CD8-positive, alpha-beta memory T cell (primary cell): Measurements from ENCODE around the gene PLCL2. TPM values are rescaled to one million over a fixed set of nuclear protein-coding genes. Genes with fewer than 3 reads are reported as not detected.

Source experiments
- CTCF ChIA-PET: fragments of 350-600 bp; sonication (Branson Sonifier 250); formaldehyde crosslinking; loops from one replicate; lab custom pipeline; 2021; ENCODE audit warnings: antibody characterized with exemption; lab: Charles Lee
- POLR2A ChIA-PET: fragments of 350-600 bp; sonication (Branson Sonifier 250); formaldehyde crosslinking; loops from one replicate; lab custom pipeline; 2021; ENCODE audit warnings: antibody characterized with exemption; lab: Charles Lee
- DNase-seq, 5 donors: peaks; one replicate each; pipeline versions ENCODE4 v3.0.0 to v3.0.0-alpha.2; 2020 to 2022; ENCODE audit warnings: mixed read lengths in 1 of 5
- H3K27ac ChIP-seq: one replicate; pipeline ENCODE4 v1.7.0; 2013; ENCODE audit warnings: low read depth, mild to moderate bottlenecking, low read length, moderate library complexity
- H3K27me3 ChIP-seq: 2 replicates; pipeline ENCODE4 v1.7.0; 2013; ENCODE audit warnings: low read length, mild to moderate bottlenecking; ENCODE audit not compliant: insufficient read depth, poor library complexity, severe bottlenecking
- H3K36me3 ChIP-seq: 2 replicates; pipeline ENCODE4 v1.7.0; 2013; ENCODE audit warnings: mild to moderate bottlenecking, low read length, moderate library complexity; ENCODE audit not compliant: insufficient read depth
- H3K4me1 ChIP-seq: 2 replicates; pipeline ENCODE4 v1.7.0; 2013; ENCODE audit warnings: mild to moderate bottlenecking, low read length, moderate library complexity; ENCODE audit not compliant: insufficient read depth
- H3K4me3 ChIP-seq: 2 replicates; pipeline ENCODE4 v1.7.0; 2013; ENCODE audit warnings: mild to moderate bottlenecking, low read length
- H3K9me3 ChIP-seq: 2 replicates; pipeline ENCODE4 v1.7.0; 2013; ENCODE audit warnings: mild to moderate bottlenecking, low read length
- H3K27ac Mint-ChIP-seq, 8 donors: one replicate each; pipeline ENCODE4 v1.8.0; 2020 to 2021; ENCODE audit warnings: mixed read lengths in 8 of 8, mild to moderate bottlenecking in 6 of 8, inconsistent platforms in 3 of 8, moderate library complexity in 3 of 8
- H3K27me3 Mint-ChIP-seq, 2 donors: one replicate each; pipeline ENCODE4 v1.8.0; 2020 to 2021; ENCODE audit warnings: mixed read lengths in 2 of 2, mild to moderate bottlenecking in 1 of 2, moderate library complexity in 1 of 2
- H3K36me3 Mint-ChIP-seq, 3 donors: one replicate each; pipeline ENCODE4 v1.8.0; 2020 to 2021; ENCODE audit warnings: mixed read lengths in 3 of 3, inconsistent platforms in 1 of 3, mild to moderate bottlenecking in 1 of 3
- H3K4me1 Mint-ChIP-seq, 3 donors: one replicate each; pipeline ENCODE4 v1.8.0; 2020 to 2021; ENCODE audit warnings: mixed read lengths in 3 of 3, inconsistent platforms in 1 of 3, mild to moderate bottlenecking in 1 of 3
- H3K4me3 Mint-ChIP-seq, 7 donors: one replicate each; pipeline ENCODE4 v1.8.0; 2020 to 2021; ENCODE audit warnings: mixed read lengths in 7 of 7, mild to moderate bottlenecking in 6 of 7, moderate library complexity in 4 of 7, inconsistent platforms in 2 of 7
- H3K9me3 Mint-ChIP-seq, 5 donors: one replicate each; pipeline ENCODE4 v1.8.0; 2020 to 2022; ENCODE audit warnings: mixed read lengths in 5 of 5, mild to moderate bottlenecking in 3 of 5, moderate library complexity in 2 of 5, inconsistent platforms in 1 of 5
- polyA plus RNA-seq: library from polyadenylated mRNA; unstranded; fragments of 300-500 nt; fragmentation: Illumina TruSeq; gene quantifications from one replicate; pipeline ENCODE4 v1.2.3, GENCODE V29; 2021
- total RNA-seq, 2 experiments: library from RNA; stranded (reverse); gene quantifications; one replicate each; pipeline ENCODE4 v1.2.3, GENCODE V29; 2021

PLCL2 gene
- total and polyA plus RNA-seq, 3 experiments from 2014 or later: 22.2 to 94.9 (median 22.8) TPM

DNA sequence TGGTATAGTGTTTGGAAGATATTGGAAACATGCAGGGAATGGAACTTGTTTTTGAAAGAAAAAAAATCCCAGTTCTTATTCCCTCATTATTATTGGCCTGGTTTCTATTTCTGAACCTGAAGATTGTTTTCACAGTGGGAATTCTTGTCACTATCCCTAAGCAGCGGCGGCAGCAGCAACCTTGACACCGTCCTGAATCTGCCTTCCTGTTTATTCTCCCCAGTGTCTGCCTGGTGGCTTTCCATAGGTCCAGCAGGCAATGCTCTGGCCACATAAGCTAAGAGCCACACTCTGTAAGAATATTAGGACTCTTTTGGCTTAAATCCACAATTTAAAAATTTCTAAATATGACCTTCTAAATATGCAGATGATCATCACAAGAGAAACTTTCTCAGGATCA lies 178.0 kb downstream of the PLCL2 start:
- Mint-ChIP-seq H3K27ac (peak overlapping the region in 1 of 8 donors; percentile 18), H3K4me1 (peaks cover 31 to 50% (median 48%) of the 10 kb centered on the region in 3 donors), H3K9me3 (no peaks in the 10 kb centered on the region), H3K27me3 (no peaks in the 10 kb centered on the region), H3K4me3 (no peak overlapping the region), H3K36me3 (peaks cover 20 to 65% (median 25%) of the 10 kb centered on the region in 3 donors)
- no peak for DNase-seq
- Histone ChIP-seq H3K4me3 (no peak overlapping the region), H3K36me3 (peaks cover 6% of the 10 kb centered on the region), H3K9me3 (no peaks in the 10 kb centered on the region), H3K27ac (no peak overlapping the region), H3K4me1 (no peaks in the 10 kb centered on the region), H3K27me3 (no peaks in the 10 kb centered on the region)
- CTCF ChIA-PET: no interaction called here
- POLR2A ChIA-PET: no interaction called here

DNA sequence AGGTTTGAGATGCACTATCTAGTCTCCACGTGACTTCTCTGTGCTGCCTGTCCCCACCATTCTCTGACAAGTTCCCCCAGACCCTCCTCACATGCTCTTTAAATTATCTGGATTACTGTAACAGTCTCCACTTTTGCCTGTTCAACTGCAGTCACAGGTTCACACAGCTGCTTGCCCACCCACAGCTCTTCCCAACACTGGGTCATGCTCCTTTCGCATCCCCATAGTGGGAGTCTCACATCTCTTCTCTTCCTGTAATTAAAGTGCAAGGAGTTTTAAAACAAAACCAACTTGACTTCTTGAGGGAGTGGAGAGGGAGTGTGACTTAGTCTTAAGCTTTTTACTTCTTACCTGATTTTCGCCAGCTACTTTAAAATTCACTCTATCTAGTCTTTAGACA lies 178.8 kb downstream of the PLCL2 start:
- no peaks in the 10 kb centered on the region for H3K27me3 Mint-ChIP-seq
- H3K27ac Mint-ChIP-seq: peak overlapping the region in 6 of 8 donors; percentile 2 to 85 (median 62)
- H3K27ac ChIP-seq: no peak overlapping the region
- no peak overlapping the region for H3K4me3 Mint-ChIP-seq
- POLR2A ChIA-PET: no interaction called here
- H3K4me1 Mint-ChIP-seq: peaks cover 23 to 45% (median 42%) of the 10 kb centered on the region in 3 donors
- H3K9me3 ChIP-seq: no peaks in the 10 kb centered on the region
- H3K4me1 ChIP-seq: no peaks in the 10 kb centered on the region
- no peak for DNase-seq
- H3K9me3 Mint-ChIP-seq: no peaks in the 10 kb centered on the region
- peaks cover 22 to 64% (median 26%) of the 10 kb centered on the region in 3 donors for H3K36me3 Mint-ChIP-seq
- H3K36me3 ChIP-seq: peaks cover 6% of the 10 kb centered on the region
- no peak overlapping the region for H3K4me3 ChIP-seq
- no peaks in the 10 kb centered on the region for H3K27me3 ChIP-seq
- CTCF ChIA-PET: no interaction called here

DNA sequence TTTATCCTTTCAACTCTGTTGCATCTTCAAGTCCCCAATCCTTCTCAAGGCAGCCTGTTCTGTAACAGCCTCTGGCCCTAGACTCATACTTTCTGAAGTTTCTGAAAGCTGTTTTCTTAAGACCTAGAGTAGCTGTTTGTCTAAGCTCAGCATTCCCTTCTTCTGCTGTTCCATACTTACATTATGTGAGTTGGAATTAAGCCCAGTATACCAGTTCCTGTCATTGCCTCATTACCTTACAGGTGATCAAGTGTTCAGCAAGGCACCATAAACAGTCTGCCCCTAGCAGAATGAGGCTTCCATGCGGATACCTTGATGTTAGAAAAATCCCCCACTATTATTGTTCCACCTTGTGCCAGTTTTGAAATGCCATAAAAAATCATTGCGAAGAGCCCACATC lies 180.6 kb downstream of the PLCL2 start:
- peaks cover 25 to 53% (median 48%) of the 10 kb centered on the region in 3 donors for H3K4me1 Mint-ChIP-seq

DNA sequence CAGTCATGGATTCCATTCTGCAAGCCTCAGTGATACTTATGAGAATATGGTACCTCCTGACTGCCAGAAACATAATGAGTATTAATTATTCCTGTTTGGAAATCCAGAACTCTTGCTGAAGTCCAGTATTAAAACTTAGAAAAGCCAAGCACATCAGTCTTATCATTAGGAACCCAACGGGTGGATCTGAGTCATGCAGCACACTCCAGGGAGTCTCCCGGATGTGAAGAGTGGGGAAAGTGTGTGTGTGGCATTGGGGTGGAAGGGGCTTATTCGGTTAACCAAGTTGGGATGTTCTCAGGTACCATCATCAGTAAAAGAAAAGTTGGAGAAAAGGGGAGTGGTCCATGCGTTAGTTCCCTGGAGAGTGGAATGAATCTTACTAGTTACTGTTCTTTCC lies 181.1 kb downstream of the PLCL2 start:
- Histone ChIP-seq H3K27me3 (no peaks in the 10 kb centered on the region), H3K36me3 (no peaks in the 10 kb centered on the region), H3K27ac (no peak overlapping the region), H3K9me3 (no peaks in the 10 kb centered on the region), H3K4me3 (no peak overlapping the region), H3K4me1 (no peaks in the 10 kb centered on the region)
- H3K4me1 Mint-ChIP-seq: peaks cover 30 to 58% (median 52%) of the 10 kb centered on the region in 3 donors
- POLR2A ChIA-PET: no interaction called here
- H3K27me3 Mint-ChIP-seq: no peaks in the 10 kb centered on the region
- peaks cover 25 to 73% (median 30%) of the 10 kb centered on the region in 3 donors for H3K36me3 Mint-ChIP-seq
- no peak for DNase-seq
- H3K9me3 Mint-ChIP-seq: no peaks in the 10 kb centered on the region
- peak overlapping the region in 7 of 8 donors; percentile 10 to 72 (median 35) for H3K27ac Mint-ChIP-seq
- no peak overlapping the region for H3K4me3 Mint-ChIP-seq
- CTCF ChIA-PET: no interaction called here

More for the DNA sequence above, 180.6 kb downstream of the PLCL2 start:
- Mint-ChIP-seq H3K4me3 (no peak overlapping the region), H3K27ac (peak overlapping the region in 7 of 8 donors; percentile 17 to 72 (median 57)), H3K27me3 (no peaks in the 10 kb centered on the region), H3K36me3 (peaks cover 22 to 69% (median 27%) of the 10 kb centered on the region in 3 donors), H3K9me3 (no peaks in the 10 kb centered on the region)
- H3K36me3 ChIP-seq: no peaks in the 10 kb centered on the region
- no peak for DNase-seq
- no peaks in the 10 kb centered on the region for H3K9me3 ChIP-seq
- ChIA-PET POLR2A (no interaction called here), CTCF (no interaction called here)
- no peak overlapping the region for H3K4me3 ChIP-seq
- H3K4me1 ChIP-seq: no peaks in the 10 kb centered on the region
- H3K27ac ChIP-seq: no peak overlapping the region
- H3K27me3 ChIP-seq: no peaks in the 10 kb centered on the region

DNA sequence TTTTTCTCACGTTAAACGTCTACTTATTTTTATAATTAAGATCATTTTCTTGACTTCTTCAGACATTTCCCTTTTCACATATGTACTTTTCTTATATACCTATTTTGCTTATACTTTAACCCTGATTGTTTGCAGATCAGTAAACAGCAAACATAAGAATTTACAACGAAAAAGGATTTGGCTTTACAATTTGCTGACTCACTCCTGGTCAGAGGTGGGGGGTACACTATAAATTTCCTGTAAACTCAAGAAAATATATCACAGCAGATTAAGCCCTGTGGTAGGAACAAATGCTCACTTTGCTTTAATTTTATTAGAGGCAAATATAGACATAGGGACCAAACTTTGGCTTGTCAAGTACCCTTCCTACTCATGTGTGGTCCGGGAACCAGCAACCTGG lies 185.0 kb downstream of the PLCL2 start:
- H3K36me3 Mint-ChIP-seq: peaks cover 14 to 69% (median 39%) of the 10 kb centered on the region in 3 donors
- no peaks in the 10 kb centered on the region for H3K27me3 Mint-ChIP-seq
- CTCF ChIA-PET: no interaction called here
- no peaks in the 10 kb centered on the region for H3K9me3 Mint-ChIP-seq
- POLR2A ChIA-PET: no interaction called here
- no peak for DNase-seq
- no peaks in the 10 kb centered on the region for H3K27me3 ChIP-seq
- H3K4me1 Mint-ChIP-seq: peaks cover 45 to 78% (median 60%) of the 10 kb centered on the region in 3 donors
- H3K27ac Mint-ChIP-seq: peak overlapping the region in 1 of 8 donors; percentile 5
- no peak overlapping the region for H3K27ac ChIP-seq
- no peaks in the 10 kb centered on the region for H3K36me3 ChIP-seq
- H3K4me1 ChIP-seq: peaks cover 20% of the 10 kb centered on the region
- H3K9me3 ChIP-seq: no peaks in the 10 kb centered on the region
- no peak overlapping the region for H3K4me3 Mint-ChIP-seq
- no peak overlapping the region for H3K4me3 ChIP-seq

DNA sequence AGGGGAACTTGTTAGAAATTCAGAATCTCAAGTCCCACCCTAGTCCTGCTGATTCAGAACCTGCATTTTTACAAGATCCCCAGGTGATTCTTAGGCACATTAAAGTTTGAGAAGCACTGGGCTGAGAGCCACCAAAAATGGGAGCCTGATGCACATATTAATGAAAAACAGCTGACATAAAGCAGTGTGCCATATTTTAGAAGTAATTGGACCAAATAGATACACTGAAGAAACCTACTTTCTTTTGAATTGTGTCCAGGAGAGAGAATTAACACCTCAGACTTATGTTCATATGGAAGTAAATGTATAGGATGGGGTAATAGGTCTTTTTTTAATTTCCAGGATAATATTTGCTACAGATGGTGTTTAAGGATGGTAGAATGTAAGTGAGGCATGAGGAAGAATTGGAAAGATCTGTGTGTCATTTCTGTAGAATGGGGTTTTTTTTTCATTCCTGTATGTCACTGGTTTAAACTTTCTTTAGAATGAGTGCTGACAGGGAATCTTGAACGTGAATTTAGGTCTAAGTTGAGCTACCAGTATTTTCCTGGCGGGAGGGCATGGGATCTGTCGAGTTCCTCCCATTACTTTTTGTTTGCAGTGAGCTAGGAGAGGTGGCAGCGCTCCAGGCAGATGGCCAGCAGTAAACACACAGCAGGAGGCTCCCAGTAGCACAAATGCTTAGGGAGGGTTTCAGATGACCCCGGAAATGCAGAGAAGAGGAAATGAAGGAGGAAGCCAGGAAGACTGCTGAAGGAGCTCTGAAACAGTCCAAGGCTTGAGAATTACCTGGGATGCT lies 185.6 kb downstream of the PLCL2 start:
- H3K27ac Mint-ChIP-seq: peak overlapping the region in 3 of 8 donors; percentile 5 to 15 (median 7)
- CTCF ChIA-PET: no interaction called here
- POLR2A ChIA-PET: no interaction called here
- no peaks in the 10 kb centered on the region for H3K27me3 Mint-ChIP-seq
- no peaks in the 10 kb centered on the region for H3K9me3 ChIP-seq
- H3K4me1 ChIP-seq: peaks cover 26% of the 10 kb centered on the region
- no peaks in the 10 kb centered on the region for H3K9me3 Mint-ChIP-seq
- DNase-seq: no peak
- no peaks in the 10 kb centered on the region for H3K36me3 ChIP-seq
- no peak overlapping the region for H3K4me3 Mint-ChIP-seq
- H3K36me3 Mint-ChIP-seq: peaks cover 14 to 72% (median 39%) of the 10 kb centered on the region in 3 donors
- peaks cover 50 to 81% (median 62%) of the 10 kb centered on the region in 3 donors for H3K4me1 Mint-ChIP-seq
- no peak overlapping the region for H3K27ac ChIP-seq
- no peak overlapping the region for H3K4me3 ChIP-seq
- no peaks in the 10 kb centered on the region for H3K27me3 ChIP-seq

DNA sequence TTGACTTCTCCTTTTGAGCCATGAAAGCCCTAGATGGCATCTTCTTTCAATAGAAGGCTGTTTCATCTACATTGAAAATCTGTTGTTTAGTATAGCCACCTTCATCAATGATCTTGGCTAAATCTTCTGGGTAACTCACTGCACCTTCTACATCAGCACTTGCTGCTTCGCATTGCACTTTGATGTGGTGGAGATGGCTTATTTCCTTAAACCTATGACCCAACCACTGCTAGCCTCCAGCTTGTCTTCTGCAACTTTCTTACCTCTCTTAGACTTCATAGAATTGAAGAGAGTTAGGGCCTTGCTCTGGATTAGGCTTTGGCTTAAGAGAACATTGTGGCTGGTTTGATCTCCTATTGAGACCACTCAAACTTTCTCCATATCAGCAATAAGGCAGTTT lies 189.8 kb downstream of the PLCL2 start:
- CTCF ChIA-PET: interaction anchor here (1.8 kb wide), 1 partner anchor 40 kb away, joined by 3 read pairs; no protein-coding TSS in a partner anchor
- DNase-seq: peak in 2 of 5 donors; percentile 35 to 47
- POLR2A ChIA-PET: interaction anchor here (0.8 to 1.1 kb wide), 2 partner anchors 42 to 77 kb away, joined by 3 read pairs; no protein-coding TSS in a partner anchor
- H3K4me3 Mint-ChIP-seq: peak overlapping the region in 6 of 7 donors; percentile 35 to 65 (median 53)
- H3K4me1 Mint-ChIP-seq: peaks cover 58 to 90% (median 64%) of the 10 kb centered on the region in 3 donors
- no peaks in the 10 kb centered on the region for H3K27me3 ChIP-seq
- no peak overlapping the region for H3K4me3 ChIP-seq
- peaks cover 0 to 1% of the 10 kb centered on the region in 2 donors for H3K27me3 Mint-ChIP-seq
- H3K9me3 Mint-ChIP-seq: no peaks in the 10 kb centered on the region
- peaks cover 32% of the 10 kb centered on the region for H3K4me1 ChIP-seq
- peak overlapping the region in 5 of 8 donors; percentile 2 to 76 (median 32) for H3K27ac Mint-ChIP-seq
- H3K9me3 ChIP-seq: no peaks in the 10 kb centered on the region
- peaks cover 3% of the 10 kb centered on the region for H3K36me3 ChIP-seq
- H3K27ac ChIP-seq: no peak overlapping the region
- H3K36me3 Mint-ChIP-seq: peaks cover 16 to 76% (median 39%) of the 10 kb centered on the region in 3 donors

DNA sequence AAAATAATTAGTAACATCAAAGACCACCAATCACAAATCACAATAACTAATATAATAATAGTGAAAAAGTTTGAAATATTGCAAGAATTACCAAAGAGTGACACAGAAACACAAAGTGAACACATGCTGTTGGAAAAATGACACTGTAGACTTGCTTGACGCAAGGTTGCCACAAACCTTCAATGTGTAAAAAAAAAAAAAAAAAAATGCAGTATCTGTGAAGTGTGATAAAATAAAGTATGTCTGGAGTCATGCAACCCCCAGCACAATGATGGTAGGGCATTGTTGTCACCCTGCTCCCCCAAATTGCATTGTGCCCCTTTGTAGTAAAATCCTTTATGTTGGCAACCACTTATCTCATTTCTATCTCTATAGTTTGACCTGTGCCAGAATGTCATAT lies 190.6 kb downstream of the PLCL2 start:
- Histone ChIP-seq H3K9me3 (no peaks in the 10 kb centered on the region), H3K27ac (no peak overlapping the region), H3K4me3 (no peak overlapping the region), H3K4me1 (peaks cover 32% of the 10 kb centered on the region), H3K27me3 (no peaks in the 10 kb centered on the region), H3K36me3 (peaks cover 3% of the 10 kb centered on the region)
- Mint-ChIP-seq H3K4me1 (peaks cover 62 to 92% (median 66%) of the 10 kb centered on the region in 3 donors), H3K36me3 (peaks cover 17 to 76% (median 33%) of the 10 kb centered on the region in 3 donors), H3K27ac (peak overlapping the region in 2 of 8 donors; percentile 2 to 50), H3K27me3 (peaks cover 0 to 1% of the 10 kb centered on the region in 2 donors), H3K4me3 (peak overlapping the region in 3 of 7 donors; percentile 13 to 64 (median 32)), H3K9me3 (no peaks in the 10 kb centered on the region)
- CTCF ChIA-PET: interaction anchor here (1.8 kb wide), 1 partner anchor 39 kb away, joined by 3 read pairs; no protein-coding TSS in a partner anchor
- POLR2A ChIA-PET: no interaction called here
- DNase-seq: no peak
